IPS-18c (cell line): Measurements from ENCODE around the gene MTHFSD.

Experiments
- H3K4me3 ChIP-seq: 2 replicates; pipeline ENCODE4 v1.7.0; 2013; ENCODE audit warnings: low read depth, mild to moderate bottlenecking, low read length, moderate library complexity; ENCODE audit not compliant: insufficient read depth
- H3K9me3 ChIP-seq: one replicate; pipeline ENCODE4 v1.6.1; 2013; ENCODE audit warnings: mild to moderate bottlenecking, low read length, moderate library complexity; ENCODE audit not compliant: control insufficient read depth, insufficient read depth

Gene MTHFSD

GRCh38 chr16:86504315-86505184 is 50.5 kb downstream of the MTHFSD start:
- Histone ChIP-seq H3K4me3 (peak overlapping the region; percentile 4; the same call in 1 of the 2 replicates), H3K9me3 (no peaks in the 10 kb centered on the region)

GRCh38 chr16:86503830-86504229 is 51.2 kb downstream of the MTHFSD start:
- H3K4me3 ChIP-seq = no peak overlapping the region
- H3K9me3 ChIP-seq = no peaks in the 10 kb centered on the region

GRCh38 chr16:86502856-86503748 is 51.9 kb downstream of the MTHFSD start:
- no peaks in the 10 kb centered on the region for H3K9me3 ChIP-seq
- H3K4me3 ChIP-seq = no peak overlapping the region

- no peak overlapping the region for H3K4me3 ChIP-seq
These were observed 52.8 kb downstream of the MTHFSD start for GRCh38 chr16:86501989-86502855.

GRCh38 chr16:86500708-86501510 is 54.1 kb downstream of the MTHFSD start:
- H3K4me3 ChIP-seq = no peak overlapping the region

More at GRCh38 chr16:86501989-86502855, 52.8 kb downstream of the MTHFSD start:
- no peaks in the 10 kb centered on the region for H3K9me3 ChIP-seq

GRCh38 chr16:86499889-86500707 is 54.9 kb downstream of the MTHFSD start:
- no peak overlapping the region for H3K4me3 ChIP-seq
- H3K9me3 ChIP-seq = no peaks in the 10 kb centered on the region

More at GRCh38 chr16:86500708-86501510, 54.1 kb downstream of the MTHFSD start:
- H3K9me3 ChIP-seq = no peaks in the 10 kb centered on the region

GRCh38 chr16:86499440-86499786 is 55.6 kb downstream of the MTHFSD start:
- H3K9me3 ChIP-seq = no peaks in the 10 kb centered on the region
- H3K4me3 ChIP-seq = no peak overlapping the region

- H3K4me3 ChIP-seq = no peak overlapping the region; the same call in none of the 2 replicates
- no peaks in the 10 kb centered on the region for H3K9me3 ChIP-seq
These were observed 56.2 kb downstream of the MTHFSD start for GRCh38 chr16:86498671-86499439.

DNA sequence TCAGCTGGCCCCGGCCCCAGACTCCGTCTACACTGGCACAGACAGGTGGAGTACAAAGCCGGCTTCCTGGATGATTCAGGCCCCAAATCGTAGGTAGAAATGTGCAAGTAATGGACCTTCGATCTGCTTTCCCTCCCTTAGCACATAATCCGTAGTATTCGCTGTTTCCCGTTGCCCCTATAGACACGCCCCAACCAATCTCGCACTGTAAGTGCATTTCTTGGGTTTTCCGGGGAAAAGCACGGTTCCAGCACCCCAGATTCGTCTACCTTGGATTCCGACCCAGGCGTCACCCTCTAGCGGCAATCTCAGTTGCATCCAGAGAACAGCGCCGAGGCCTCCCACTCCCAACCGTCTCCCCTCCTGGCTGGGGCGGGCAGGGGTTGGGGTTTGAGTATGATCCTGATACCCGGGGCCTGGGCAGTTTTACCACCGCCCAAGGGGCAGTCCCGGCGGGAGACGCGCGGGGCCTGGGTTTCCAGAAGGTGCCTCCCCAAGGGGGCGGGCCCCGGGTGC is 56.8 kb downstream of the MTHFSD start:
- Histone ChIP-seq H3K4me3 (no peak overlapping the region; the same call in 1 of the 2 replicates), H3K9me3 (no peaks in the 10 kb centered on the region)

GRCh38 chr16:86497551-86498021 is 57.4 kb downstream of the MTHFSD start:
- H3K9me3 ChIP-seq = no peaks in the 10 kb centered on the region
- no peak overlapping the region for H3K4me3 ChIP-seq

GRCh38 chr16:86496929-86497461 is 58.0 kb downstream of the MTHFSD start:
- no peaks in the 10 kb centered on the region for H3K9me3 ChIP-seq
- no peak overlapping the region for H3K4me3 ChIP-seq

GRCh38 chr16:86496262-86496928 is 58.6 kb downstream of the MTHFSD start:
- H3K9me3 ChIP-seq = no peaks in the 10 kb centered on the region
- no peak overlapping the region for H3K4me3 ChIP-seq

- no peak overlapping the region for H3K4me3 ChIP-seq
These were observed 59.2 kb downstream of the MTHFSD start for GRCh38 chr16:86495756-86496261.

GRCh38 chr16:86495357-86495701 is 59.7 kb downstream of the MTHFSD start:
- no peak overlapping the region for H3K4me3 ChIP-seq

More at GRCh38 chr16:86495756-86496261, 59.2 kb downstream of the MTHFSD start:
- no peaks in the 10 kb centered on the region for H3K9me3 ChIP-seq

More at GRCh38 chr16:86495357-86495701, 59.7 kb downstream of the MTHFSD start:
- no peaks in the 10 kb centered on the region for H3K9me3 ChIP-seq
